HG03196 (cell line): ENCODE data around the gene CTDSP1.

Source experiments
- ATAC-seq: cut with Tn5 transposase; IDR thresholded peaks from one replicate; pipeline ENCODE4 v1.9.1; 2021; ENCODE audit not compliant: unreplicated experiment

Gene CTDSP1

DNA sequence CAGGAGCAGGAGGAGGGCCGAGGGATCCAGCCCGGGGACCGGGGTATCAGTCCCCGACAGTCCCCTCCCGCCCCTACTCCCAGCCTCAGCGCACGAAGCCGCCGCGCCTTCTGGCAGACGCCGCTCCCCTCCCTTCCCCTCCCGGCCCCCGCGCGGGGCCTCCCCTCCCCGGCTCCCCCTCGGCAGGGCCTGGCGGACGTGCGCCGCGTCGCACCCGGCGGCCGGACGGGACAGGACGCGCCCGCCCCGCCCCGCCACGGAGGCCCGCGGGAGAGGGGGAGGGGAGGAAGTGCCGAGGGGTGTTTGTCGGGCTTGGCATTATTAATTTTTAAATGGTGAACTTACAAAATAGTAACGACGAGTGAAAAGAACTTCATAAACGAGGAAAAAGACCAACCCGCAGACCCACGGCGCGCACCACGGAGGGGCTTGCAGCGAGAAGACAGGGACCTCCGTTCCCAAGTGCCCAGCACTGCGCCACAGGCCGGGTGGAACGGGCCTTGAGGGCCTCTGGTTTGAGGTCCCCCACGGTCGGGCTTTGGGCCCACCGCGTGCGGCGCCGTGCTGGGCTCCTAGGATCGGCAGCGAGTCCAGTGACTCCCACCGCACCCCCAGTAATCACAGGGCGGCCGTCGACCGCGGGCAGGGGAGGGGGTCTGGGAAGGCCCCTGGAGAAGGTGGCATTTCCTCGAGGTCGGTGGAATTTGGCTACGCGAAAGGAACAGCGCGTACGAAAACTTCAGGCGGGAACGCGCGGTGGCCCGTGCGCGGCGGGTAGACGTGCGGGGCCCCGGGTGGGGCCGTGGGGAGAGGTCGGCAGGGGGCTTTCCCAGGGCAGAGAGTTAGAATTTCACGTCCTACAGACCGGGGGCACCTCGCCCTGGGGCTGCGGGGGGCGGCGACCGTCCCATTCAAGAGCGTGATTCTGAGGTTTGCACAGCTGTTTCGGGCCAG is 954 bp upstream of the CTDSP1 start:
- peak; percentile 28 for ATAC-seq

DNA sequence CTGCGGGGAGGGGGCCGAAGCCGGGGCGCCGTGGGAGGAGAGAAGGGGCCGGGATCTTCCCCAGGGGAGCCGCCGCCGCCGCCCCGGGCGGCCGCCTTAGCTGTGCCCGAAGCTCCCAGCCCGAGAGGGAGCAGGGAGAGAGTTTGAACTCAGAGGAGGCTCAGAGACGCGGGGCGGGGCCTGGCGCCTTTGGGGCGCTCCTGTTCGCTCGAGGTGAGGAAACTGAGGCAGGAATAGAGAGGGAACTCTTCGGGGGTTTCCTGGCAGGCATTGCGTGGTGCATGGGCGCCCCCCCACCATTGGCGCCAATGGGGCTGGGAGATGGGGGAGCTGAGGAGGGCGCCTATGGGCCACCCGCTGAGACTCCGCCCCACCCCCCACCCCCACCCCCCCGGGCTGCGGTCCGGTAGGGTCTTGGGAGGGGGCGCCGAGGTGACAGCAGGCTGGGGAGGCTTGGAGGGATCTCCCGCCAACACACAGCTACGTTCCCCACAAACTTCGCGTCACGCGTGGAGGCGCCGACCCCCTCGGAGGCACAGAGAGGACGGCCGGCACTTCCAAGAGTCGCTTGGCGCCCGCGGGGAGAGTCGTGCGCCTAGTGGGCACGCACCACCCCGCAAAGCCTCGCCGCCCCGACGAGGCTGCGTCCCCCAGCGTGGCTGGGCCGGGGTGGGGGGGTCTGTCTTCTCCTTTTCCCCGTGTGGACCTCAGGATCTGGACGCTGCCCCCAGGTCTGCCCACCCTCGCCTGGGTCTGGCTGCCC is 680 bp downstream of the CTDSP1 start:
- ATAC-seq = no peak

DNA sequence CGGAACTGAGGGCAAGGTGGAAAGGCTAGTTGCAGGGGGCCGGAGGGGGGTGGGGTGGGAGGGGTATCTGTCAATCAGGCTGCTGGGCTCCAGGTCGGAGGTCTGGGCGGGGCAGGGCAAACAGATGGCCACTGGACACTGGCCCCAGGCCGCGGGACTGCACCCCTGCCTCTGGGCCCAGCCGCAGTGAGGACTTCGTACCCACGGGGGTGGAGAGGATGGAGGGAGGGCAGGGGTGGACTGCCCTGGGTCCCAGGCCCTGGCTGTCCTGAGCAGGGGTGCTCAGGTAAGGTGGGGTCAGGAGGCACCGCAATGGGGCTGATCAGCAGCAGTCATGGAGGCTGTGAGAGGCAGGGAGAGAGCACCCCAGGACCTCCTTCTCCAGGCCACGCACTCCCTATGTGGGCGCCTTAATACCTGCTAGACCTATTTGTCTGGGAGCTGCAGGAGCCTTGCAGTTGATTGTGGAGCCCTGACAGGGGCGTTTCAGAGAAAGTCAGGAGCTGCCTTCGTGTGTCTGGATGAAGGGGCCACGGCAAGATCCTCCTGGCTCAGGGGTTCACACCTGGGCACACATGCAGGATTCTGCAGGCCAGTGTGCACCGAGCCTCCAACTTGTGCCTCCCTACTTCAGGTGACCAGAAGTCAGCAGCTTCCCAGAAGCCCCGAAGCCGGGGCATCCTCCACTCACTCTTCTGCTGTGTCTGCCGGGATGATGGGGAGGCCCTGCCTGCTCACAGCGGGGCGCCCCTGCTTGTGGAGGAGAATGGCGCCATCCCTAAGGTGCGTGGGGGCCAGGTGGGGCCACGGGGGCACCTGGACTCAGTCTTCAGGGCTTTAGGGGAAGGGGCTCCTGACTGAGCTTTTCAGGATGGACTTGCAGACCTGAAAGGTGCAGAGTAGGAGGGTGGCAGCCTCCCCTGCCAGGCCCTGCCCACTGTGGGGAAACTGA is 1.5 kb downstream of the CTDSP1 start:
- no peak for ATAC-seq

DNA sequence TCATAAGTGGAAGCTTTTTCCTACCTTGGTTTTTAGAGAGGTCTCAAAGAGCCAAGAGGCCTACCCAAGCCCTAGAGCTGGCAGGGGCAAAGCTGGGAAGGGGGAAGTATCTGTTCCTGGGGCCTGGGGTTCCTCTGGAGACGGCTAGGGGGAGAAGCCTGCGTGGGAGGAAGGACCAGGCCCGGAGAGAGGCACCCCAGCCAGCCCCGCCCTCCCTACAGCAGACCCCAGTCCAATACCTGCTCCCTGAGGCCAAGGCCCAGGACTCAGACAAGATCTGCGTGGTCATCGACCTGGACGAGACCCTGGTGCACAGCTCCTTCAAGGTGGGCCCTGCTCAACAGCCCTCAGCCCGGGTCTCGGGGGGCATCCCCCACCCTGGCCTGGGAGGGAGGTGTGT is 2.2 kb downstream of the CTDSP1 start:
- ATAC-seq = no peak

DNA sequence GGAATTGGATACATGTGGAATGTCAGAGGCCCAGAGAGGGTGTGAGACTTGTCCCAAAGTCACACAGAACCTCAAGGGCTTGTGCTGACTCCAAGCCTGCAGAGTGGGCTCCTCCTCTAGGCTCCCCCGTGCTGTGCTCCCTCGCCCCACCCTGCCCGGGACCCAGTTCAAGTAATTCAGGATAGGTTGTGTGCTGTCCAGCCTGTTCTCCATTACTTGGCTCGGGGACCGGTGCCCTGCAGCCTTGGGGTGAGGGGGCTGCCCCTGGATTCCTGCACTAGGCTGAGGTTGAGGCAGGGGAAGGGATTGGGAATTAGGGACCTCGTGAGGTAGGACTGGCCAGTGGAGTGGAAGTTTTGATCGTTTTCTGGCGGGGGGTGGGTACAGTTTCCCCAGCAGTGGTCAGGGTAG is 2.8 kb downstream of the CTDSP1 start:
- no peak for ATAC-seq

DNA sequence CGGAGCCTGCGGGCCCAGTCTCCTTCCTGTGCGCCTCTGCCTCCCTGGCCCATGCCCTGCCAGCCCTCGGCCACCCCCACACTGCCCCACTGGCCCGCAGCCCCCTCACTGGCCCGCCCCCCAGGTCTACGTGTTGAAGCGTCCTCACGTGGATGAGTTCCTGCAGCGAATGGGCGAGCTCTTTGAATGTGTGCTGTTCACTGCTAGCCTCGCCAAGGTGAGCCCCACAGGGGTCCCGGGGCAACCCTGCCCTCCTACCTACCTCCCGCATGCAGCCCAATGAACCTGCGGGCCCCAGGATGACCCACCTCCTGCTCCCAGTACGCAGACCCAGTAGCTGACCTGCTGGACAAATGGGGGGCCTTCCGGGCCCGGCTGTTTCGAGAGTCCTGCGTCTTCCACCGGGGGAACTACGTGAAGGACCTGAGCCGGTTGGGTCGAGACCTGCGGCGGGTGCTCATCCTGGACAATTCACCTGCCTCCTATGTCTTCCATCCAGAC is 3.3 kb downstream of the CTDSP1 start:
- ATAC-seq = no peak

DNA sequence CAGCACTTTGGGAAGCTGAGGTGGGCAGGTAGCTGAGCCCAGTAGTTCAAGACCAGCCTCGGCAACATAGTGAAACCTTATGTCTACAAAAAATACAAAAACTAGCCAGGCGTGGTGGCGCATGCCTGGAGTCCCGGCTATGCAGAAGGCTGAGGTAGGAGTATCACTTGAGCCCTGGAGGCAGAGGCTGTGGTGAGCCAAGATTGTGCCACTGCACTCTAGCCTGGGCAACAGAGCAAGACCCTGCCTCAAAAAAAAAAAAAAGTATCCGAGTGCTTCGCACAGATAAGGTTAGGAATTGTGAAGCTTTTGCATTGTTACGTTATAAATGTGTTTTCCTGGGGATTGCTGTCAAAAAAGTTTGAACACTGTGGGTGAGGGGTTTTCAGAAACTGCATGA is 4.1 kb downstream of the CTDSP1 start:
- ATAC-seq = no peak

DNA sequence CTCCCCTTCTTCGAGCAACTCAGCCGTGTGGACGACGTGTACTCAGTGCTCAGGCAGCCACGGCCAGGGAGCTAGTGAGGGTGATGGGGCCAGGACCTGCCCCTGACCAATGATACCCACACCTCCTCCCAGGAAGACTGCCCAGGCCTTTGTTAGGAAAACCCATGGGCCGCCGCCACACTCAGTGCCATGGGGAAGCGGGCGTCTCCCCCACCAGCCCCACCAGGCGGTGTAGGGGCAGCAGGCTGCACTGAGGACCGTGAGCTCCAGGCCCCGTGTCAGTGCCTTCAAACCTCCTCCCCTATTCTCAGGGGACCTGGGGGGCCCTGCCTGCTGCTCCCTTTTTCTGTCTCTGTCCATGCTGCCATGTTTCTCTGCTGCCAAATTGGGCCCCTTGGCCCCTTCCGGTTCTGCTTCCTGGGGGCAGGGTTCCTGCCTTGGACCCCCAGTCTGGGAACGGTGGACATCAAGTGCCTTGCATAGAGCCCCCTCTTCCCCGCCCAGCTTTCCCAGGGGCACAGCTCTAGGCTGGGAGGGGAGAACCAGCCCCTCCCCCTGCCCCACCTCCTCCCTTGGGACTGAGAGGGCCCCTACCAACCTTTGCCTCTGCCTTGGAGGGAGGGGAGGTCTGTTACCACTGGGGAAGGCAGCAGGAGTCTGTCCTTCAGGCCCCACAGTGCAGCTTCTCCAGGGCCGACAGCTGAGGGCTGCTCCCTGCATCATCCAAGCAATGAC is 4.8 kb downstream of the CTDSP1 start:
- ATAC-seq = no peak

DNA sequence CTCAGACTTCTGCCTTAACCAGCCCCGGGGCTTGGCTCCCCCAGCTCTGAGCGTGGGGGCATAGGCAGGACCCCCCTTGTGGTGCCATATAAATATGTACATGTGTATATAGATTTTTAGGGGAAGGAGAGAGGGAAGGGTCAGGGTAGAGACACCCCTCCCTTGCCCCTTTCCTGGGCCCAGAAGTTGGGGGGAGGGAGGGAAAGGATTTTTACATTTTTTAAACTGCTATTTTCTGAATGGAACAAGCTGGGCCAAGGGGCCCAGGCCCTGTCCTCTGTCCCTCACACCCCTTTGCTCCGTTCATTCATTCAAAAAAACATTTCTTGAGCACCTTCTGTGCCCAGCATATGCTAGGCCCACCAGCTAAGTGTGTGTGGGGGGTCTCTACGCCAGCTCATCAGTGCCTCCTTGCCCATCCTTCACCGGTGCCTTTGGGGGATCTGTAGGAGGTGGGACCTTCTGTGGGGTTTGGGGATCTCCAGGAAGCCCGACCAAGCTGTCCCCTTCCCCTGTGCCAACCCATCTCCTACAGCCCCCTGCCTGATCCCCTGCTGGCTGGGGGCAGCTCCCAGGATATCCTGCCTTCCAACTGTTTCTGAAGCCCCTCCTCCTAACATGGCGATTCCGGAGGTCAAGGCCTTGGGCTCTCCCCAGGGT is 5.5 kb downstream of the CTDSP1 start:
- no peak for ATAC-seq

DNA sequence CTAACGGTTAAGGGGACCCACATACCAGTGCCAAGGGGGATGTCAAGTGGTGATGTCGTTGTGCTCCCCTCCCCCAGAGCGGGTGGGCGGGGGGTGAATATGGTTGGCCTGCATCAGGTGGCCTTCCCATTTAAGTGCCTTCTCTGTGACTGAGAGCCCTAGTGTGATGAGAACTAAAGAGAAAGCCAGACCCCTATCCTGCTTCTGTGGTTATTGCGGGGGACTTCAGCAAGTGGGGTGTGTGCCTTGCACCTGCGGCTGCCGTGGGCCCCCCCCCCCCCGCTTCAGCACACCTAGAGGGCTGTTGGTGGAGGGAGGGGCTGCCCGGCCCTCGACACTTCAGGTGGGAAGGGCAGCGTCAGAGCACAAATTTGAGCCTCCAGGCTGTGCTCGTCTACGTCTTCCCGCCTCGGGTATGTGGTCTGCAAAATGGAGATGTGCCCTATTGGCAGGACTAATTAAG is 6.1 kb downstream of the CTDSP1 start:
- ATAC-seq = peak; percentile 2

DNA sequence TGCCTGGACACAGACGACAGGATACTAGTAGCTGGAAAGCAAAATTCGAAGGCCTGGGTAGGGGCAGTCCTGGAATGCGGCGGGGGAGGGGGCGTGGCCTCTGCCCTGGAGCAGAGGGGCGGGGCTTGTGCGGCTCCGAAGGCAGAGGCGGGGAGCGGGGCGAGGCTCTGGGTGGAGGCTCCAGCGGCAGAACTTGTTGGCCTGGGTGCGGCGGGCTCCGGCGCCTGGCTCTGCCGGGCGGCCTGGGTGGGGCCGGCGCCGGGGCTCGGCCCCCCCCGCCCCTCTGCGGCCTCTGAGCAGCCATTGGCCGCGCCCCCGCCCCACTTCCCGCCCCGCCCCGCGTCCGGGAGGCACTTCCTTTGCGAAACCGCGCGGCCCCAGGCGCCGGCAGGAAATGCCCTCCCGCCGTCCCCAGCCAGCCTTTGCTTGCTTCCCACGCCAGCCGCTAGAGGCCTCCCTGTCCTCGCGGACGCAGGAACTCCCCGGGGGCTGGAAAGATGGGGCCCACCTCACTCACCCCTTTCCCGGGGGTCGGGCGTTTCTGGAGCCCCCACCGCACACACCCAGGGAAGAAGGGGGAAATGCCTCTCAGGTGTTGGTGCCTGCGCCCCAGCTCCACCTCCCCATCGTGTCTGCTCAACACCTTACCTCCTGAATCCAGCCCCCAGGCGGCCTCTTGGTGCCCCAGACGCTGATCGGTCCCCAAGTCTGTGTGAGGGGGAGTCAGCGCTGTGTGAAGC is 6.7 kb downstream of the CTDSP1 start:
- peak; percentile 69 for ATAC-seq

DNA sequence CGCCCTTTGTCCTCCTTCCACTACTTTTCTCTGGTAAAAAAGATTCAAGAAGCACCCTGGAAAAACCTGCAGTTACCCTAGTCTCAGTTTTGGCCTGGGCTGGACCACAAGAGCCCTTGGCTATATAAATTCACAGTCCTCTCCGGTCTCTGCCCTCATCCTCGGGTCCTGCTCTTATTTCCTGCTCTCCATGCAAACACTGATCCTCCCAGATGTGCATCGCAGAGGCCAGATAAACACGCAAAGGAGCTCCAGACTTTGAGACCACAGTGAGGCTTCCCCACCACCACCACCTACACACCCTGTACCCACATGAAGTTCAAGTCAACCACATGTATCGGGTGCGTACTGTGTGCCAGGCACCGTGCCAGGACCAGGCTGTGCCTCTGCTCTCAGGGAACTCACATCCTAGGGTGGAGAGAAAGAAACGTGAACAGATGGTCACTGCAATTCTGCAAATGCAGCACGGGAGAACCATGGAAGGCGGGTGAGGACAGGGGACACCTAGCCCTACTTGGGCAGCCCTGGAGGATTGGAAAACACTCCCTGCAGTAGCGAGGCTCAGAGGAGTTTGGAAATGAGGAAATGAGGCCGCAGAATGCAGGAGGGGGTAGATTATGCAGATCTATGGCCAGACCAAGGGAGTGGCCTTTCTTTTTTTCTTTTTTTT is 7.4 kb downstream of the CTDSP1 start:
- peak; percentile 8 for ATAC-seq

DNA sequence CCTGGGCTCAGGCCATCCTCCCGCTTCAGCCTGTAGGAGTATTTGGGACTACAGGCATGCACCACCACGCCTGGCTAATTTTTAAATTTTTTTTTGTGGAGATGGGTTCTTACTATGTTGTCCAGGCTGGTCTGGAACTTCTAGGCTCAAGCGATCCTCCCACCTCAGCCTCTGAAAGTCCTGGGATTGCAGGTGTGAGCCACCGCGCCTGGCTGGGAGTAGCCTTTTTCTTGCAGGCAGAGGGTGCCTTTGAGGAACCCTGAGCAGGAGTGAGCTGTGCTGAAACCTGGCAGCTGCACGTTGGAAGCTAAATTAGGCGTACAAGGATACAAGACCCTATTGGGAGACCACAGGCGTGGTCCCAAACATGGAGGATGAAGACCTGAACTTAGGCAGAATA is 8.0 kb downstream of the CTDSP1 start:
- ATAC-seq = no peak

DNA sequence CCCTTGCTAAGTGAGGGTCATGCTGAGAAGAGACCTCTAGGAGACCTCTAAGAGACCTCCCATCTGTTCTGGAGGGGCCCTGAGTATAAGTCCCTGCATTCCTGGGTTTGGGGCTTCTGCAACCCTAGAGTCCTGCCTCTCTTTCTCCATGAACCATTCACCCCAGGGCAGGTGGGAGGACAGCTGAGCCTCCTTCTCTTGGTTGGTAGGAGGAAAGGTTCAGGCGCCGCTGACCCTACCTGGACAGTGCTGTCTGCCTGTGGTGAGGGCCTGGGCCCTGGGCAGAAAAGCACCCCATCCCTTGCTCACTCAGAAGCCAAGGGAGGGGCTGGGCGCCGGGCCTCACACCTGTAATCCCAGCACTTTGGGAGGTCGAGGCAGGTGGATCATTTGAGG is 18.7 kb downstream of the CTDSP1 start:
- ATAC-seq = no peak

DNA sequence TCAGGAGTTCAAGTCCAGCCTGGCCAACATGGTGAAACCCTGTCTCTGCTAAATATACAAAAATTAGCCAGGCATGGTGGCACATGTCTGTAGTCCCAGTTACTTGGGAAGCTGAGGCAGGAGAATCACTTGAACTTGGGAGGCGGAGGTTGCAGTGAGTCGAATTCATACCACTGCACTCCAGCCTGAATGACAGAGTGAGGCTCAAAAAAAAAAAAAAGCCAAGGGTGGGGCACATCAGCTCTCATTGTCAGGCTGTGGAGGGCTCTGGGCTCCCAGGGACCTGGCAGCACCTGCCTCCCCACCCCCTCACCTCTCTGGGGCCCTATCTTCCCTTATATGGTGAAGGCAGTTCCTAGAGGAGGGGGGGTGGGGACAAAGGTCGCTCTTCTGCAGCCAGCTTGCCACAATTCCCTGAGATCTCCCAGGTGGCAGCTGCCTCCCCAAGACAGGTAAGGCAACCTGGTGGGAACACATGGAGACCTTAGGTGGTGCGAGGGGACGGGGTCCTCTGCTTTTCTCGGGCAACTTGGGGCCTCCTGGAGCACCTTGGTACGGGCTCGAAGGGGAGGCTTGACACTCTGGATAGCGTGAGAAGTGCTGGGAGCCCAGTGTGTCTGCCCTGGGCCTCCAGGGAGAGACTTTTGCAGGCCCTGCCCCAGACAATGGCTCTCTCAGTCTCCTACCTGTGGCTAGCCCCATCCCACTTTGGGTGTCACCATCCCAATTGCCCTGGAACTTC is 19.2 kb downstream of the CTDSP1 start, which contains the start of gene VIL1:
TSS of gene VIL1 (plus strand) at position 407 of the 742 bp plus-strand sequence. CDS start 4,656 bp downstream, outside the sequence.
- ATAC-seq = no peak

DNA sequence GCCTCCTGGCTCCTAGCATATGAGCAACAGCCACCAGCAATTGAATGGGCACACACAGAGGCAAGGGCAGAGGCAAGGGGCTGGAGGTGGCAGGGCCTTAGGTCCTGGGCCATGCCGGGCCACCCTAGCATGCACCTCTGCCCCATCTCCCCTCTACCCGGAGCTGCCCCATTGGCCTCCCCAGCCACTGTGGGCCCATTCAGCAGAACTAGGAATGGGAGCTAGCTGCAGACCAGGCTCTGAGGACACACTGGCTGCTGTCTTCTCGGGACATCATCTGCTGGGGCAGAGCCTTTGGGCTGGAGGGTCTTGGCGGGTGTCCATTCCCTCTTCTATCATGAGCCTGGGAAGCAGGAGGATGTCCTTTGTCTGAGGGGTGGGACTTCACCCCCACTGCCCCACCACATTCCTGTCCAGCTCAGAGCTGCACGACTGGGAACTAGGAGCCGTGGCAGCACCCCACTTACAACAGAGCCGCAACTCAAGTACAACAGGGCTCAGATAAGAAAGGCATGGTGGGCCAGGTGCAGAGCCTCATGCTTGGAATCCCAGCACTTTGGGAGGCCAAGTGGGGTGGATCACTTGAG is 20.1 kb downstream of the CTDSP1 start:
- ATAC-seq = no peak

DNA sequence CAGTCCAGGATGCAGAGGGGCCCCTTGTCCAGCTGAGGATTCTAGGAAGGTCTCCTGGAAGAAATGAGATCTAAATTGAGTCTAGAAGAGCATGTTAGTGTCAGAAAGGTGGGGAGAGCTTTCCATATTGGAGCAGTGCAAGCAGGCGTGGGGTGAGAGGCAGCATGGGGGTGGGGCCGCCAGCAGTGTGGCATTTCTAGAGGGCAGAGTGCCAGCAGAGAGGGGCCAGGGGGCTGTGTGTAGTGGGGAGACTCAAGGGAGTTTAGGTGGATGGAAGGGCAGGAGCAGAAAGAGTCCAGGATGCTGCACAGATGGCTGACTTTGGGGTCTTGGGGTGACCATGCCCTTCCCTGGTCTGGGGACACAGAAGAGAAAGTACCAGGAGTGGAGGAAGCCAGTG is 21.4 kb downstream of the CTDSP1 start:
- no peak for ATAC-seq
